Memory B cell (primary cell): ENCODE measurements around the gene TOMM5.

Experiments used
- ATAC-seq: fragments of 150-1000 bp; cut with Tn5 transposase; 2 replicates; pipeline ENCODE4 v1.10.0; 2021; ENCODE audit warnings: low read depth, mild to moderate bottlenecking, moderate library complexity
- DNase-seq, 2 donors: peaks; one replicate each; pipeline ENCODE4 v3.0.0; 2022; ENCODE audit warnings: low spot score in 2 of 2
- H3K27ac Mint-ChIP-seq: one replicate; pipeline ENCODE4 v1.8.0; 2022; ENCODE audit warnings: mild to moderate bottlenecking, moderate library complexity, mixed read lengths
- H3K27me3 Mint-ChIP-seq: one replicate; pipeline ENCODE4 v1.8.0; 2022; ENCODE audit warnings: mixed read lengths
- H3K36me3 Mint-ChIP-seq: one replicate; pipeline ENCODE4 v1.8.0; 2022; ENCODE audit warnings: mild to moderate bottlenecking, mixed read lengths
- H3K4me1 Mint-ChIP-seq: one replicate; pipeline ENCODE4 v1.8.0; 2022; ENCODE audit warnings: mixed read lengths
- H3K4me3 Mint-ChIP-seq: one replicate; pipeline ENCODE4 v1.8.0; 2022; ENCODE audit warnings: mild to moderate bottlenecking, moderate library complexity, mixed read lengths
- H3K9me3 Mint-ChIP-seq: one replicate; pipeline ENCODE4 v1.8.0; 2022; ENCODE audit warnings: mixed read lengths

Gene TOMM5

GRCh38 chr9:37563806-37564513 lies 28.4 kb downstream of the TOMM5 start:
- no peaks in the 10 kb centered on the region for H3K27me3 Mint-ChIP-seq
- DNase-seq (no peak), ATAC-seq (no peak)
- no peak overlapping the region for H3K27ac Mint-ChIP-seq
- H3K36me3 Mint-ChIP-seq, result peaks cover 19% of the 10 kb centered on the region
- peaks cover 62% of the 10 kb centered on the region for H3K4me1 Mint-ChIP-seq
- H3K4me3 Mint-ChIP-seq, result no peak overlapping the region
- peaks cover 5% of the 10 kb centered on the region for H3K9me3 Mint-ChIP-seq

- H3K4me1 Mint-ChIP-seq, result peaks cover 54% of the 10 kb centered on the region
- ATAC-seq, result no peak
- H3K27me3 Mint-ChIP-seq, result no peaks in the 10 kb centered on the region
- peak overlapping the region; percentile 40 for H3K4me3 Mint-ChIP-seq
- no peak for DNase-seq
- H3K27ac Mint-ChIP-seq, result peak overlapping the region; percentile 73
- peaks cover 5% of the 10 kb centered on the region for H3K9me3 Mint-ChIP-seq
- peaks cover 17% of the 10 kb centered on the region for H3K36me3 Mint-ChIP-seq
Measured at GRCh38 chr9:37562826-37563225, 29.6 kb downstream of the TOMM5 start.

- peak overlapping the region; percentile 73 for H3K27ac Mint-ChIP-seq
- no peaks in the 10 kb centered on the region for H3K27me3 Mint-ChIP-seq
- ATAC-seq (peak; percentile 21), DNase-seq (no peak)
- H3K36me3 Mint-ChIP-seq, result peaks cover 24% of the 10 kb centered on the region
- H3K4me3 Mint-ChIP-seq, result peak overlapping the region; percentile 65
- H3K9me3 Mint-ChIP-seq, result peaks cover 5% of the 10 kb centered on the region
- H3K4me1 Mint-ChIP-seq, result peaks cover 53% of the 10 kb centered on the region
Measured at GRCh38 chr9:37561682-37562081, 30.7 kb downstream of the TOMM5 start.

DNA sequence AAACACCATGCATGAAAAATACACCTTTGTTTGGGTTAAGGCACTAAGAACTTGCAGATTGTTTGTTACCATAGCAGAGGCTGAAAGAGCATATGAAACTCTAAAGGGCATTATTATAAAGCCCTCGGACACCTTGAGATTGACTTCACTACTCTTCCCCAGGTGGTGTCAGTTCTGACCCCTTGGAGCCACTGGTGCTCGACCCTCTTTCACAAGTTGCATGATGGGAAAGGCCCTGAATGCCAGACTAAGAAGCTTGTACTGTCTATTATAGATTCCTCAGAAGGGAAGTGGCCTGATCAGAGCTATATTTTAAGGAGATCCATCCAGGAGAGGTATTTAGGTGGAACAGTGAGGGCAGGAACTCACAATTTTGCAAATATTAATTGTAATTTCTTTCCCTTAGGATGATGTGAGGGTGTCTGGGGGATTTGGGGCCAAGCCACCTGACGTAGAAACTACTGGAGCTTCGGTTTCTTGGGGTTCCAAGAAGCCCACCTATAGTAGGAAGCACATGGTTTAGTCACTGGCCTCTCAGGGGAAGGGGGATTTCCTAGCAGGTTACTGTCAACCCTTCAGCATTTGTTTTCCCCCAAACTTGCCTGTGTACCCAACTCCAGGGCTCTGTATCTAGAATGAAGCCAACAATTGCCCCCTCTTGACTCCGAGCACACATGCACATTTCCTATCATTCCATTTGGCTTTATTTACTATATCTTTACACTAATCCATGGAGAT lies 32.4 kb downstream of the TOMM5 start:
- DNase-seq, result no peak
- ATAC-seq, result no peak
- Mint-ChIP-seq H3K27me3 (no peaks in the 10 kb centered on the region), H3K36me3 (peaks cover 26% of the 10 kb centered on the region), H3K9me3 (peaks cover 5% of the 10 kb centered on the region), H3K4me1 (peaks cover 38% of the 10 kb centered on the region), H3K4me3 (no peak overlapping the region), H3K27ac (no peak overlapping the region)

- H3K9me3 Mint-ChIP-seq, result peaks cover 5% of the 10 kb centered on the region
- peaks cover 25% of the 10 kb centered on the region for H3K36me3 Mint-ChIP-seq
- ATAC-seq (no peak), DNase-seq (no peak)
- H3K4me3 Mint-ChIP-seq, result no peak overlapping the region
- peaks cover 34% of the 10 kb centered on the region for H3K4me1 Mint-ChIP-seq
- no peaks in the 10 kb centered on the region for H3K27me3 Mint-ChIP-seq
- no peak overlapping the region for H3K27ac Mint-ChIP-seq
Measured at GRCh38 chr9:37559125-37559524, 33.3 kb downstream of the TOMM5 start.

- Mint-ChIP-seq H3K27ac (no peak overlapping the region), H3K4me3 (no peak overlapping the region), H3K27me3 (no peaks in the 10 kb centered on the region), H3K4me1 (peaks cover 16% of the 10 kb centered on the region), H3K9me3 (no peaks in the 10 kb centered on the region), H3K36me3 (peaks cover 17% of the 10 kb centered on the region)
- DNase-seq, result no peak
- ATAC-seq, result no peak
Measured at GRCh38 chr9:37555786-37556185, 36.6 kb downstream of the TOMM5 start.

DNA sequence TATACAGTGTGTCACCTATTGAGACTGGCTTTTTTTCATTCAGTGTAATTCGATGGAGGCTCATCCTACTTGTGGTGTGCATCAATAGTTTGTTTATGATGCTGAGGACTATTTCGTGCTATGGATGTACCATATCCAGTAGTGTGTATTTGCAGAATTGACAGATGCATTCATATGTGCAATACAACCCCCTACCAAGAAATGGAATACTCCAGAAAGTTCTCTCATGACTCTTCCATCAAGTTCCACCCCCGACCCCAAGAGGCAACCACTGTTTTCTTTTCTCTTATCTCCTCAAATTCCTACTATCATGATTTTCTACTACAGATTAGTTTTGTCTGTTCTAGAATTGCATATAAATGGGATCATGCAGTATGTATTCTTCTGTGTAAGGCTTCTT lies 38.1 kb downstream of the TOMM5 start:
- no peak for DNase-seq
- ATAC-seq, result no peak
- H3K4me1 Mint-ChIP-seq, result peaks cover 11% of the 10 kb centered on the region
- no peaks in the 10 kb centered on the region for H3K27me3 Mint-ChIP-seq
- no peaks in the 10 kb centered on the region for H3K9me3 Mint-ChIP-seq
- H3K27ac Mint-ChIP-seq, result peak overlapping the region; percentile 49
- peaks cover 16% of the 10 kb centered on the region for H3K36me3 Mint-ChIP-seq
- no peak overlapping the region for H3K4me3 Mint-ChIP-seq

DNA sequence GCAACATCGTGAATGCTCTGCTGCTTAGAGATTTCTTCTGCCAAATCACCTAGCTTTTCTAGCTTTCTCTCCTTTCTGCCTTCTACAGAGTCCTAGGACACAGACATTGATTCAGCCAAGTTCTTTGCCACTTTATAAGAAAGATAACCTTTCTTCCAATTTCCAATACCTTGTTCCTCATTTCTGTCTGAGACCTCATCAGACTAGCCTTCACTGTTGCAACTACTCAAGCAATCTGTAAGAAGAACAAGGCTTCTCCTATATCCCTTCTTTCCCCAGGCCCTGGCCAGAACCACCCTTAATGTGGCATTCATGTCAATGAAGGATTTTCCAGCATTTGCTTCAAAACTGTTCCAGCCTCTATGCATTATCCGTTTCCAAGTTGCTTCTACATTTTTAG lies 40.5 kb downstream of the TOMM5 start:
- Mint-ChIP-seq H3K36me3 (peaks cover 14% of the 10 kb centered on the region), H3K4me3 (no peak overlapping the region), H3K27ac (no peak overlapping the region), H3K4me1 (peaks cover 20% of the 10 kb centered on the region), H3K27me3 (no peaks in the 10 kb centered on the region), H3K9me3 (no peaks in the 10 kb centered on the region)
- ATAC-seq (peak; percentile 38), DNase-seq (no peak)

DNA sequence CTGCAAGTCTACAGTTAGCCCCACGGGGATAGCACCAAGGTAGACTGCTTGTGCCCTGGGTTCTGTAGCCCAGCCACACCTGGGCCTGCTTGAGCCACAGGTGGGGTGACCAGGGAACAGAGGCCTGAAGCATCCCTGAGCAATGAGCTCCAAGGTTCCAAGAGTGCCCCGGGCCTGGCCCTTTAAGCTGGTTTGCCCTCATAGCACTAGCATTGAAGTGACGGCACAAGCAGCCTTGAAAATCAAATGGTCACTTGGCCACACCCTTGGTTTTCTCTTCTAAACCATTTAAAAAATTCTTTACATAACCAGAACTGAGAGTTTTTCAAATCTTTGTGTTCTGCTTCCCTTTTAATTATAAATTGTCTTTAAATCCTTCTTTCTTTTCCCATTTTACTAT lies 40.9 kb downstream of the TOMM5 start:
- H3K27ac Mint-ChIP-seq, result no peak overlapping the region
- peaks cover 20% of the 10 kb centered on the region for H3K4me1 Mint-ChIP-seq
- no peak overlapping the region for H3K4me3 Mint-ChIP-seq
- DNase-seq (no peak), ATAC-seq (no peak)
- peaks cover 14% of the 10 kb centered on the region for H3K36me3 Mint-ChIP-seq
- H3K27me3 Mint-ChIP-seq, result no peaks in the 10 kb centered on the region
- H3K9me3 Mint-ChIP-seq, result no peaks in the 10 kb centered on the region

- no peak for DNase-seq
- no peaks in the 10 kb centered on the region for H3K9me3 Mint-ChIP-seq
- H3K36me3 Mint-ChIP-seq, result peaks cover 10% of the 10 kb centered on the region
- H3K4me3 Mint-ChIP-seq, result no peak overlapping the region
- ATAC-seq, result no peak
- peak overlapping the region; percentile 48 for H3K27ac Mint-ChIP-seq
- no peaks in the 10 kb centered on the region for H3K27me3 Mint-ChIP-seq
- H3K4me1 Mint-ChIP-seq, result peaks cover 20% of the 10 kb centered on the region
Measured at GRCh38 chr9:37550781-37551180, 41.6 kb downstream of the TOMM5 start.

DNA sequence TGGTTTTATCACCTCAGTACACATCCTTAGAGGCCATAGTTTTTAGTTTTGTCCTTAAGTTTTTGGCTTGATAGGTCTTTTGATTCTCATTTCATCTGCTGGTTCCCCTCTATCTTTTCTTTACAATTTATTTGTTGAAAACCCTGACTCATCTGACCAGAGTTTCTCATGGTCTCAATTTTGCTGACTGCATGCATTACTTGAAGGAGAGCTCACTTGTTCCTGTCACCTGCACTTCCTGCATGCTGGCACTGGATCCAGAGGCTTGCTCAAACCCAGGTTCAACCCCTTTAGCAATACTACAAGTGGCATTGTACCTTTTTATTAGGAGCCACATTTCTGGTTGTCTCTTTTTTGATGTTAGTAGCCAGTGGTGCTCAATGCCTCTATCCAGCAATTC lies 42.9 kb downstream of the TOMM5 start:
- no peak overlapping the region for H3K27ac Mint-ChIP-seq
- H3K9me3 Mint-ChIP-seq, result no peaks in the 10 kb centered on the region
- no peaks in the 10 kb centered on the region for H3K27me3 Mint-ChIP-seq
- DNase-seq, result no peak
- H3K36me3 Mint-ChIP-seq, result peaks cover 10% of the 10 kb centered on the region
- ATAC-seq, result no peak
- peaks cover 20% of the 10 kb centered on the region for H3K4me1 Mint-ChIP-seq
- no peak overlapping the region for H3K4me3 Mint-ChIP-seq

GRCh38 chr9:37547328-37547878 lies 45.0 kb downstream of the TOMM5 start:
- Mint-ChIP-seq H3K4me3 (no peak overlapping the region), H3K4me1 (peaks cover 20% of the 10 kb centered on the region), H3K27me3 (no peaks in the 10 kb centered on the region), H3K9me3 (no peaks in the 10 kb centered on the region), H3K36me3 (peaks cover 10% of the 10 kb centered on the region), H3K27ac (no peak overlapping the region)
- no peak for DNase-seq
- ATAC-seq, result peak; percentile 61

- DNase-seq (no peak), ATAC-seq (no peak)
- H3K4me3 Mint-ChIP-seq, result no peak overlapping the region
Measured at GRCh38 chr9:37543468-37543867, 48.9 kb downstream of the TOMM5 start.

GRCh38 chr9:37542895-37543294 lies 49.5 kb downstream of the TOMM5 start:
- DNase-seq, result no peak
- H3K27ac Mint-ChIP-seq, result no peak overlapping the region
- H3K4me3 Mint-ChIP-seq, result no peak overlapping the region
- ATAC-seq, result no peak
- H3K9me3 Mint-ChIP-seq, result no peaks in the 10 kb centered on the region
- peaks cover 32% of the 10 kb centered on the region for H3K36me3 Mint-ChIP-seq
- H3K4me1 Mint-ChIP-seq, result peaks cover 13% of the 10 kb centered on the region
- no peaks in the 10 kb centered on the region for H3K27me3 Mint-ChIP-seq

More at GRCh38 chr9:37543468-37543867, 48.9 kb downstream of the TOMM5 start:
- no peaks in the 10 kb centered on the region for H3K9me3 Mint-ChIP-seq
- peaks cover 13% of the 10 kb centered on the region for H3K4me1 Mint-ChIP-seq
- H3K27me3 Mint-ChIP-seq, result no peaks in the 10 kb centered on the region
- peaks cover 28% of the 10 kb centered on the region for H3K36me3 Mint-ChIP-seq
- no peak overlapping the region for H3K27ac Mint-ChIP-seq
